Measurements from ENCODE around the gene KIAA0513.

GRCh38 chr16:85138825-85139627, 111.4 kb downstream of the KIAA0513 start:
- TF ChIP-seq POLR2AphosphoS5 (IDR thresholded peaks at IDR 0.05; ENCODE audit: low read depth, low read length) = no peak
- no peak for TF ChIP-seq SPI1 (IDR thresholded peaks at IDR 0.05; ENCODE audit: low read depth, low read length)
- TF ChIP-seq TAF1 (IDR thresholded peaks at IDR 0.05; ENCODE audit: low read depth, low read length) = no peak
- no peak for TF ChIP-seq POLR2A (IDR thresholded peaks at IDR 0.05; ENCODE audit: low read depth, low read length)
